ENCODE data around the gene DPYSL5.

Gene DPYSL5

GRCh38 chr2:26913999-26914658 is 66.2 kb downstream of the DPYSL5 start:
- no peaks in the 10 kb centered on the region for H3K9me3 ChIP-seq (ENCODE audit: severe bottlenecking)
- DNase-seq (ENCODE audit: low spot score): no peak
- no peak overlapping the region for H3K27ac ChIP-seq (ENCODE audit: poor library complexity, severe bottlenecking)

GRCh38 chr2:26914659-26915310 is 66.9 kb downstream of the DPYSL5 start:
- H3K27me3 ChIP-seq (ENCODE audit: insufficient read depth, poor library complexity, severe bottlenecking): peaks cover 42% of the 10 kb centered on the region
- H3K9me3 ChIP-seq (ENCODE audit: severe bottlenecking): no peaks in the 10 kb centered on the region
- DNase-seq (ENCODE audit: low spot score) (no peak), ATAC-seq (ENCODE audit: low read depth) (no peak)
- H3K4me3 ChIP-seq (ENCODE audit: severe bottlenecking): no peak overlapping the region
- H3K4me1 ChIP-seq (ENCODE audit: insufficient read depth, poor library complexity, severe bottlenecking): no peaks in the 10 kb centered on the region
- no peaks in the 10 kb centered on the region for H3K36me3 ChIP-seq (ENCODE audit: low read depth)
- H3K27ac ChIP-seq (ENCODE audit: poor library complexity, severe bottlenecking): no peak overlapping the region
- no peak for TF ChIP-seq CTCF (IDR thresholded peaks at IDR 0.05; ENCODE audit: poor library complexity, severe bottlenecking)

More at GRCh38 chr2:26913999-26914658, 66.2 kb downstream of the DPYSL5 start:
- no peak for ATAC-seq (ENCODE audit: low read depth)
- no peaks in the 10 kb centered on the region for H3K4me1 ChIP-seq (ENCODE audit: insufficient read depth, poor library complexity, severe bottlenecking)
- peaks cover 45% of the 10 kb centered on the region for H3K27me3 ChIP-seq (ENCODE audit: insufficient read depth, poor library complexity, severe bottlenecking)
- TF ChIP-seq CTCF (IDR thresholded peaks at IDR 0.05; ENCODE audit: poor library complexity, severe bottlenecking): no peak
- H3K36me3 ChIP-seq (ENCODE audit: low read depth): no peaks in the 10 kb centered on the region
- no peak overlapping the region for H3K4me3 ChIP-seq (ENCODE audit: severe bottlenecking)

- no peaks in the 10 kb centered on the region for H3K36me3 ChIP-seq (ENCODE audit: low read depth)
- ATAC-seq (ENCODE audit: low read depth): no peak
- no peaks in the 10 kb centered on the region for H3K4me1 ChIP-seq (ENCODE audit: insufficient read depth, poor library complexity, severe bottlenecking)
- TF ChIP-seq CTCF (IDR thresholded peaks at IDR 0.05; ENCODE audit: poor library complexity, severe bottlenecking): no peak
- no peak overlapping the region for H3K27ac ChIP-seq (ENCODE audit: poor library complexity, severe bottlenecking)
- H3K27me3 ChIP-seq (ENCODE audit: insufficient read depth, poor library complexity, severe bottlenecking): peaks cover 39% of the 10 kb centered on the region
- no peak for DNase-seq (ENCODE audit: low spot score)
- no peaks in the 10 kb centered on the region for H3K9me3 ChIP-seq (ENCODE audit: severe bottlenecking)
- H3K4me3 ChIP-seq (ENCODE audit: severe bottlenecking): no peak overlapping the region
These were observed 67.4 kb downstream of the DPYSL5 start for GRCh38 chr2:26915316-26915715.

GRCh38 chr2:26916128-26916692 is 68.3 kb downstream of the DPYSL5 start:
- ATAC-seq (ENCODE audit: low read depth): no peak
- TF ChIP-seq CTCF (IDR thresholded peaks at IDR 0.05; ENCODE audit: poor library complexity, severe bottlenecking): no peak
- Histone ChIP-seq H3K27ac (ENCODE audit: poor library complexity, severe bottlenecking) (no peak overlapping the region), H3K4me1 (ENCODE audit: insufficient read depth, poor library complexity, severe bottlenecking) (no peaks in the 10 kb centered on the region), H3K4me3 (ENCODE audit: severe bottlenecking) (no peak overlapping the region), H3K9me3 (ENCODE audit: severe bottlenecking) (no peaks in the 10 kb centered on the region), H3K36me3 (ENCODE audit: low read depth) (no peaks in the 10 kb centered on the region), H3K27me3 (ENCODE audit: insufficient read depth, poor library complexity, severe bottlenecking) (peaks cover 36% of the 10 kb centered on the region)
- DNase-seq (ENCODE audit: low spot score): no peak
